HG03060 (cell line): ENCODE results near the gene MSANTD1.

Experiments
- ATAC-seq: cut with Tn5 transposase; IDR thresholded peaks from one replicate; pipeline ENCODE4 v1.9.1; 2021; ENCODE audit warnings: low read depth, moderate number of reproducible peaks; ENCODE audit not compliant: unreplicated experiment

MSANTD1 gene

DNA sequence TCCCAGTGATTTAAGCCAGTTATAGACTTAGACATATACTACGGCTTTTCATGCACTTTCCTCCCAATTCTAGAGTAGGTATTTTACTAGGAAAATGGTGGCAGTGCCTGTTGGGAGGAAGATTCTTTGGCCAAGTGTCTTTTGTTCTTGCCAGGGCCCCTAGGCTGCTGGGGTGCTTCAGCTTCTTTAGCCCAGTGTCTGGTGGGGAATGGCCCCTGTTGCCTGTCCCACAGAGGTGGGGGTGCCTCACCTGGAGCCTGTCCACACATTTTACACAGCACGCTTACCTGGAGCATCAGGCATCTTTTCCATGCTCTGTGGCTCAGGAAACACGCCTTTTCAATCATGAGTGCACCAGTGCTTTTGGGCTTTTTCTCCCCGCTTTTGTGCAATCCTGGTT is 33.2 kb upstream of the MSANTD1 start:
- ATAC-seq = no peak

DNA sequence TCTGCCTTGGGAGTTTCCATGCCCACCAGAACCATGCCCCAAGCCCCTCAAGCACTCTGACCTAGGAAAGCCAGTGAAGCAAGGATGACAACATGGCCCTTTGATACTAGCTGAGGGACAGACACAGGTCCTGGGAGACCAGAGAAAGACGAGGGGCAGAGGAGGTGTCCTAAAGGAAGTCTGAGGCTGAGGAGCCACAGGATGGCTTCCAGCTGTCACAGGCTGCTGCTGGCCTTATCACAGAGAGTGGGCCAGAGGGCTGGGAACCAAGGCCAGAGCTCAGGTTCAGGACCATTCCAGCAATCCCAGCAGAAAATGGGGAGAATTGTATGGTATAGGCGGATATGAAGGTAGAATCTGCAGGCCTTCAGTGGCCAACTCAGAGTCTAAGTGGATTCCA is 31.7 kb upstream of the MSANTD1 start:
- ATAC-seq = no peak

DNA sequence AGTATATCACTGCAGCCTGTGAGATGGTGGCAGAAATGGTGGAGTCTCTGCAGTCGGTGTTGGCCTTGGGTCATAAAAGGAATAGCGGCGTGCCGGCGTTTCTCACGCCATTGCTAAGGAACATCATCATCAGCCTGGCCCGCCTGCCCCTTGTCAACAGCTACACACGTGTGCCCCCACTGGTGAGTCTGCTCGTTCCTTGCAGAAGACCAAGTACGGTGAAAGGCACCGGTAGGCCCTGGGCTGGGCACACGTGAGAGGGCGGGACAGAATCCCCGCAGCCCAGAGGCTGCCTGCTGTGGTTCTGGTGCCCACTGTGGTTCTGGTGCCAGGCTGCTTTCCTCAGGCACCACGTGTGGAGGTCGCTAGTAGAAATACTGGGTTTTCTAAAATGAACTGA is 31.2 kb upstream of the MSANTD1 start:
- ATAC-seq = no peak

DNA sequence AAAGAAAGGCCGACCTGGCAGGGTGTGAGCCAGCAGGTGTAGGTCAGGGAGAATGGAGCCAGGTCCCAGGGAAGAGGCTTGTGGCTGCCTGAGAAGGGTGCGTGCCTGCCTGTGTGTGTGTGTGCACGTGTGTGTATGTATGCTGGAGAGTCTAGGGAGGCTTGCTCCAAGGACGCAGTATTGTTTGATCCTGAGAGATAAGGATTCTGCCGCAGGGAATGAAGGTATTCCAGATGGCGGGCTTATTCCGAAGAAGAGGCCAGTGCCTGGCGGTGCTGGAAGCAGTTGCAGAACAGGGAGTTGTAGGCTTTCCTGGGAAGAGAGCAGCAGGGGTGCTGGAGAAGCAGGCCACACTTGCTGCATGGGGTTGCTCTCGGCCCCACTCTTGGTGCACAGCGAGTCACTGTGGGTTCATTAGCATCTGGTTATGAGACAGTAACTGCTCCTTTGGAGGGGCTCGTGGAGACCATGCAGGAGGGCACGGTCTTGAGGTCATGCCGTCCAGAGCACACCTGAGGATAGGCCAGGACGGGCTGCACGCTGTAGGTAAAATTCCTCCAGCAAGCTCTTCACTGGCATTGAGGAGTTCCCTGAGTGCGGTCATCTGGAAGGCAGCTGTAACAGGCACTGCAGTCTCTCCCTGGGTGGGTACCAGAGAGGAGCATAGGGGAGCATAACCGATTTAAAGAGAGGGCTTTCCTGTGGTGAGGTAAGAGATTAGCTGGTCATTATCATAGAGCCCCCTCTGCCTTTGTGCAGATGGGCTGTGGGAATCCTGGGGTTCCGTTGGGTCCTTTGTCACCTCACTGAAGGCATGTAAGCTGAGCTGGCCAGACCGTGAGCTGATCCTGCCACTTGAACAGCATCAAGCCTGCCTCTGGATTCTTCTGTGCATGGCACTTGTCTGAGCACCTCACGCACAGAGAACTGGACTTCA is 29.9 kb upstream of the MSANTD1 start:
- ATAC-seq = no peak

DNA sequence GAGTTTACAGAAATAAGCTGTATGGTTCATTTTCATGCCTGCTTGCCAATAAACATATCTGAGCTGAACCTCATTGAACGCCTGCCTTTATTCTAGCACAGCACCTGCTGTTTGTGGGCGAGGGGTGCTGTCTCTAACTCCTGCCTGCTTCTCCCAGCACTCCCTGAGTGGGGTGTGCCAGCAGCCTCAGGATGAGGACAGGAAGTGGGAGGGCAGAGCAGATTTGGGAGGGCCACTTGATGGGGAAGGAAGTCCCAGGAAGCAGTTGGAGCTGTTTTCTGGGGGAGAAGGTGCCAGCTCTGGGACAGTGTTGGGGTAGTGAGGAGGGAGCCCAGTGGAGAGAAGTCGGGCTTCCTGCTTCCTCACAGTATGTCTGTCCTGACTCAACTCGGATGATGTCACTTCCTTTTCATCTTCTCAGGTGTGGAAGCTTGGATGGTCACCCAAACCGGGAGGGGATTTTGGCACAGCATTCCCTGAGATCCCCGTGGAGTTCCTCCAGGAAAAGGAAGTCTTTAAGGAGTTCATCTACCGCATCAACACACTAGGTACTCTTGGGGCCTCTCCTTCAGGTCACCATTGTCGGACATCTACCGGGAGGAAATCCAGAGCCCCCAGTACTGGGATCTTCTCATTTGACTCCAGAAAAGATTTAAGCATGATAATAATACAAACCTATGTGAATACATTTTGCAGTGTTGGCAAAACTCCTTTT is 29.0 kb upstream of the MSANTD1 start:
- ATAC-seq = no peak

DNA sequence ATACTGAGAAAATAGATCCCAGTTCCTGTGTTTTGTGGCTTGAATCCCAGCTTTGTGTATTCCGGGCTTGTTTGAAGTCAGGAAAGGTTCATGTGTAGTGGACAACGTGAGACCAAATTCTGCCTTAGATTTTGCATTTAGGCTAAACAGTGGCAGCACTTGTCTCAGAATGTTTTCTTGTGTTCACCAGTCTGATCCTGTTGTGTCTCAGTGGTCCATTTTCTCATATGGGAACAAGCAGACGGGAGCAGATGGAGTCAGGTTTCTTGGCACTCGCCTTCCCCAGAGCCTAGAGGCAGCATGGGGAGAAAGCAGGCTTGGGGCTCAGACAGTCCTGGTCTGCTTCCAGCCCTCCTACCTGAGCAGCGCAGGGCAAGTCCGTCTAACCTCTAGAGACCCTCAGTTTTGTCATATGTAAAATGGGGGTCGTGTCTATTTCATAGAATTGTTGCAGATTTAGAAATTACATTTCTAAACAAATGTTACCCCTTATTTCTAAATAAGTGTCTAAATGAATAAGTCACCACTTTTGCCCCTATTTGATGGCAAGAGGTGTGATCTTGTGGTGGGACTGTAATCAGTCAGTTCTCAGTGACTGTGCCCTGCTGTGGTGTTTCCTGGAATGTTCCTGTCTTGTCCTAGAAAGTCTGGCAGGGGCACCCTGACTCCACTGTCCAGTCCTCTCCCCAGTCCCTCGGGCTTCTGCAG is 28.3 kb upstream of the MSANTD1 start:
- no peak for ATAC-seq

DNA sequence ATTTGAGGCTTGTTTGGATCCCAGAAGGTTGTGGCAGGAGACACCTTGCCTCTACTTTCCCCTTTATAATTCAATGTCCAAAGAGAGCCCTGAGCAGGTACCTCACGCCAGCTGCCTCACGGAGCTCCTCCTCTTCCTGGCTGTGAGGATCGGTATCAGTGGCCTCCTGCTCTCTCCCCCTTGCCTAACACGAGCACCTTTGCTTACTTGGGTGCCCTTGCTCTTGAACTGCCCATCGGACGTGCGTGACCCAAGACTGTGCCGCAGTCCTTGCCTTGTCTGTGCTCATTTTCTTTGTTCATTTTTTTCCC is 27.8 kb upstream of the MSANTD1 start:
- no peak for ATAC-seq

DNA sequence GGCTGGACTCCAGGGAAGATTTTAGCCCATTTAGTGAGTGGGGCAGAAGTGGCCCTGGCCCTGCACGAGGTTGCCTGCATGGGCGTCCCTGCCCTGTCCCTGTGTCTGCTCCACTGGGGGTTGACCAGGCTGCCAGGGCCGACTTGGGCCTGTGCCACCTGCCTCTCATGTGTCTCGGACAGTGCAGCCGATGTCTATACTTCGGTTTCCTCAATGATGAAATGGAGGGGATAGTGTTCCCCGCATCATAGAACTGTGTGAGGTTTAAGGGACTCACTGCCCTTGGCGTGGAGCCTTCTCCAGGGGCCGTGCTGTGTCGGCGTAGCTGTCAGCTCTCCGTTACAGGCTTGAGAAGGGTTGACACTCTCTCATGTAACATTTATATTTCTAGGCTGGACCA is 27.0 kb upstream of the MSANTD1 start:
- no peak for ATAC-seq

DNA sequence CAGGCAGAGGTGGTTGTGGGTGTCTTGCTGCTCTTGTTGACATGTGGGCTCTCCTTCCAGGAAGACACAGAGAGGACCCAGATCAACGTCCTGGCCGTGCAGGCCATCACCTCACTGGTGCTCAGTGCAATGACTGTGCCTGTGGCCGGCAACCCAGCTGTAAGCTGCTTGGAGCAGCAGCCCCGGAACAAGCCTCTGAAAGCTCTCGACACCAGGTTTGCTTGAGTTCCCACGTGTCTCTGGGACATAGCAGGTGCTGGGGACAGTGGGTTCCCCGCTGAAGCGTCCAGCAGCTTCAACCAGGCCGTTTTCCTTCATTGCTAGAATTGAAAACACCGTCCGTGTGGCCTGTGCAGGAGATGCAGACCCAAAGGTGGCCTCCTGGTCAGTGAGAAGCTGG is 25.6 kb upstream of the MSANTD1 start:
- no peak for ATAC-seq

DNA sequence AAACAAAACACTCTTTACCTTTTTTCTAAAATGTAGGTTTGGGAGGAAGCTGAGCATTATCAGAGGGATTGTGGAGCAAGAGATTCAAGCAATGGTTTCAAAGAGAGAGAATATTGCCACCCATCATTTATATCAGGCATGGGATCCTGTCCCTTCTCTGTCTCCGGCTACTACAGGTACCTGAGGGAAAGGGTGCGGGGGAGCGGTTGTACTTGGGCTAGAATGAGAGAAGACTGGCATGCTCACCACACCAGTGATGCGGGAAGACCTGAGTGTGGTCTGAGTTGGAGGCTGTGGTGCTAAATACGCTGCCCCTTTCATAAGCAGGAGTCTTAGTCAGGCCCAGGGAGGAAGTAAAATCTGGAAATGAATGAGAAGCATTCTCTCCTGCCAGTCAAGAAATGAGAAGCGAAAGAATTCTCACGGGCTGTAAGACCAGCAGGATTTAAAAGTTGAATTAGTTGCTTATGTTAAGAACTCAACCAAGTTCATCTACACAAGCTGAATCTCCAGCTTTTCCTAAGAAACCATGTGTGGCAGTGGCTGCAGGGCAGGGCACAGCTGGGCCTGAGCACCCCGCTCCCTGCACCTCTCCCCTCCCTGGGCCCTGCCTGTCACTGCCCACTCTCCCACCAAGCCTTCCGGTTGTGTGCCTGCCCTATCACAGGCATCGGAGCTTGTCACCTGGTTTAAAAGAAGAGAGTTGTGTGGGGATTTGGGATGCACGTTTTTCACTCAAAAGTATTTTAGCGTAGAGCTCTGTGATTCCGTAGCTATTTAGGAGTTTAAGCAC is 24.8 kb upstream of the MSANTD1 start:
- ATAC-seq = no peak

DNA sequence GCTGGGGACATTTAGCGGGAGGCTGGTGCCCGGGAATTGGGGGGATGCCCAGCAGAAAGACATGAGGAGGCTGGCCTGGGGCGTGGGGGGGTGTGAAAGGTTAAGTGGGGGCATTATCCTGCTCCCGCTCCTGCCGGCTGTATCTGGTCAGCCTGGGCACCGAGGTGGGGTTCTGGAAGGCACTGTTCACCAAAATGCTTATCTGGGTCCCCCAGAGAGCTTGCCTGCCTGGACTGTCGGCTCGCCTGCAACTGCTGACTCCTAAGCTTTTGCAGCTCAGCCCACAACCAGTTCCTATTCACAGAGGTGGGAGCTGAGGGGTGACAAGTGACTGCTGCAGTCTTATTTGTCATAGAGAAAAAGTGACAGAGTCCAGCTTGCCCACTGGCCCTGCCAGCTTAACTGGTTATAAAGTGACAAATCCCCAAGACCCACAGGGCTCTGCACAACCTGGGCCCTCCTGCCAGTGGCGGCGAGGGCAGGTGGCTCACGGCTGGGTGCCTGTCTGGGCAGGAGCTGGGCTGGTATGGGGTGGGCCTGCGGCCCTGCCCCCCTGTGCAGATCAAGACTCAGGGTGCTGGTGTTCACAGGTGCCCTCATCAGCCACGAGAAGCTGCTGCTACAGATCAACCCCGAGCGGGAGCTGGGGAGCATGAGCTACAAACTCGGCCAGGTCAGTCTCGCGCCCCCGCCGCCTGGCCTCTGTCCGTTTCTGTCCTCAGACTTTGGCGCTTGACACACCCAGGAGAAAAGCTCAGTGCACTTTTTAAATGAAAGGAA is 23.7 kb upstream of the MSANTD1 start:
- ATAC-seq = no peak

DNA sequence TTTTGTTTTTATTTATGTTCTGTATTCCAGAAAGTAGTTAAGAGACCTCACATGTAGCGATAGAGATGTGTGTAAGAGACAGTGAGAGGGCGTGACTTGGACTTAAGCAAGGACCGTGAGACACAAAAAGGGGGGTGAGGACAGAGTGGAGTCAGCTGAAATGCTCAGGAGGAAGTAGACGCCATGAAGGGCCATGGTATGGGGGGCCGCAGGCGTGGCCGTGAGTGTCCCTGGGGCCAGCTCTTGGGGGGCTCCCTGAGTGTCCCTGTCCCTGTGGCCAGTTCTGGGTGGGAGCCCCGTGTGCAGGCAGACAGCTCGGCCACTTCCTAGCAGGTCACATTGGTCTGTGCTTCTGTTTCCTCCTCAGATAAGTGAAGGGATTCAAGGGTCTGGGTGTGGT is 23.0 kb upstream of the MSANTD1 start:
- no peak for ATAC-seq

DNA sequence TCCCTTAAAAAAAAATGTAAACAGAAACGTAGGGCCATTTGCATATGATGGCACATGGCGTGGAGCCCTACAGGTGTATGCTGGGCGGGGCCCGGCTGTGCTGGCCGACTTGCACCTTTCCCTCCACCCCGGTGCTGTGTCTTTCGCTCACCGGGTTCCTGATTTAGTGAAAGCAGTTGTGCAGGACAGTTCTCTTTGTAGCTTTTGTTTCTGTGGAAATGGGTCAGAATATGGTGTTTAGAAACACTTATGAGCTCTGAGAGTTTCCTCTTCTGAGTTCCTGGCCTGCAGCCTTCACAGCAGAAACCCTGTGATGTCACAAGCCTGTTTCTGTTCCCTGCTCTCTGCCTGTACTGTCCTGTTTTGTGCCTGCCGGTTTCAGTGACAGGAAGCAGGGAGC is 22.5 kb upstream of the MSANTD1 start:
- ATAC-seq = no peak

DNA sequence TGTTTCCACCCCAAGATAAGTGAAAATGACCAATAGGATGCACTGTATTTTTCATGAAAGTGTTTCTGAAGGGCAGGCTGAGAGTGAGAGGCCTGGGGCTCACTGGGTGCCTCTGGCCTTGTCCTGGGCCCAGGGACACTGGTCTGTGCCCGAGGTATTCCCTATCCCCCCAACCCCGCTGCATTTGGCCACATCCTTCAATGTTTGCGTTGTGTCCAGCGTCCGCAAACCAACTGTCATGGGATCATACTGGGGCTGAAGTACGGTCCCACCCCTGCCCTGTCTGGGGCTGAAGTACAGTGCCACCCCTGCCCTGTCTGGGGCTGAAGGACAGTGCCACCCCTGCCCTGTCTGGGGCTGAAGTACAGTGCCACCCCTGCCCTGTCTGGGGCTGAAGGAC is 22.0 kb upstream of the MSANTD1 start:
- no peak for ATAC-seq

DNA sequence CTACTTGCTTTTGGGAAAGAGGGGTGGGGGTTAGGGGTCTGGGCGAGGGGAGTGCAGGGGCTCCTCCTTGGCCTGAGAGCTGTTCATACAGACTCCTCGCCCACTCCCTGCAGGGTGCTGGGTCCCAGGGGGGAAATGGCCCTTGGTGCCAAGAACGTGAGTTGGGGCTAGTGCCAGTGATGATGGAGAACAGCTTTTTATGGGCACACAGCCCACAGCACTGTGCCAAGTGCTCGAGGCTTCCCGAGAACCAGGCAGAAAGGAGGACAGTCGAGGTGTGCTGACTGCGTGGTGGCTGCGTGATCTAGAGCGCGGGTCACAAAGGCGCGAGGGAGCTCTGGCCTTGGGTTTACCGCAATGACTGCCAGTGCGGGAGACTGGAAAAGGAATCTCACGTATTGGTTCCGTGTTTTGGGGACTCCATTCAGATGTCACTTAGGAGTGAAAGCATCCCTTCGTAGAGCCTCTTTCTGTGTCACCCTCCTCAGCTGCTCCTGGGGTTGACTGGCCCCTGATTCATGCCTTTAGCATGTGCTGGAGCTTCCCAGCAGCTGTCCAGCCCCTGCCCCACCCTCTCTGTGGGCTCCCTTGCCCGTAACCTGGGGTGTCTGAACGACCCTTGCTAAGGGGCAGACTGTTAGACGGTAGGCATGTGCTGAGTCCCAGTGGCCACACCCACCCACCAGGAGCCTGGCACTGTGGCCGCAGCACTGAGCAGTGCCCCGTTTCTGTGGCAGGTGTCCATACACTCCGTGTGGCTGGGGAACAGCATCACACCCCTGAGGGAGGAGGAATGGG is 20.9 kb upstream of the MSANTD1 start:
- no peak for ATAC-seq

DNA sequence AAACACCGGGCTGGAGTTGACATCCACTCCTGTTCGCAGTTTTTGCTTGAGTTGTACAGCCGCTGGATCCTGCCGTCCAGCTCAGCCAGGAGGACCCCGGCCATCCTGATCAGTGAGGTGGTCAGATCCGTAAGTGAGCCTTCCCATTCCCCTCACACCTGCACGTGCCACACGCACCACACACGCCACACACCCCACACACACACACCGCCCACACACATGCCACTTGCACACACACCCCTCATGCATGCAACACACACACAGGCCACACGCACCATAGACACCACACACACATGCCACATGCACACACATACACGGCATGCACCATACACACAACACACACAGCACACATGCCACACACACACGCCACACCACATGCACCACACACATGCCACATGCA is 20.1 kb upstream of the MSANTD1 start:
- no peak for ATAC-seq

DNA sequence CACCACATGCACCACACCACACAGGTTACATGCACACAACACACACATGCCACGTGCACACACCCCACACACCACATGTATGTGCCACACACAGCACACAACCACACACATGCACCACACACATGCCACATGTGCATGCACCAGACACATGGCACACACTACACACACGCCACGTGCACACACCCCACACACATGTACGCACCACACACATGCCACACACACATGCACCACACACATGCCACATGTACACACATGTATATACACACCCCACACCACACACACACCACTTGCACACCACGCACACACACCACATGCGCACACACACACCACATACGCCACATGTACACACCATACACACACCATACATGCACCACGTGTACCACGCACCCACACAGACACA is 19.6 kb upstream of the MSANTD1 start:
- ATAC-seq = no peak

DNA sequence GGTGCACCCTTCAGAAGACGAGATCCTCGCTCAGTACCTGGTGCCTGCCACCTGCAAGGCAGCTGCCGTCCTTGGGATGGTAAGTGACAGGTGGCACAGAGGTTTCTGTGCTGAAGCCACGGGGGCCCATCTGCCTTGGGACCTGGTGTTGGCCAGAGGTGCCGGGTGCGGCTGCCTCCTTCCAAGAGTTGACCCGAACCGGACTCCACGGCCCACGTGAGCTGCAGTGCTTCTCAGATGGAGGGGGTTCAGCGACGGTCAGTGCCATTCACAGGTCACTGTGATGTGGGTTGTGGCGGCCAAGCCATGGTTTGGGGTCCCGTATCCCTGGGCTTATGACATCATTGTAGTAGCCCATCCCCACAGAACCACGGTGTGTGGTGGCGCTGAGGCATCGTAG is 19.0 kb upstream of the MSANTD1 start:
- no peak for ATAC-seq

DNA sequence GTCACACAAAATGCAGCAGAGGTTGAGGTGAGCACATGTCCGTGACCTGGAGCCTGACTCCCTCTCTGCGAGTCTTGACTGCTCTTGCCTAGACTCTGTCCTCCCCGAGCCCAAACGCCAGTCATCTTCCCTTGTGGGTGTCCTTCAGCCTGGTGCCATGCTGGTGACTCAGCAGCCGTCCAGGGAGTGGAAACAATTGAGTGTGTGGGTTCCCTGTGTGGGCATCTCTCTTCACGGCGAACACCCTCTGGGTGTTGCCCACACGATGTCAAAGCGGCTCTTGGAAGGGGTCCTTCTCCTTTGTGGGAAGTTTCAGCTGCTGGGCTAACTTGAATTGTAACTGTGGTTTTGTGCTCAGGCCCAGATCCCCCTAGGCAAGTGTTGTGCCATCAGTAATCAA is 17.5 kb upstream of the MSANTD1 start:
- ATAC-seq = no peak
